ENCODE measurements around the gene MVK.

MVK gene

GRCh38 chr12:109547286-109547685, 26.3 kb upstream of the MVK start:
- DNase-seq, result no peak

- no peak for DNase-seq
These were observed 25.3 kb upstream of the MVK start for GRCh38 chr12:109548258-109548657.

GRCh38 chr12:109549613-109550270, 23.9 kb upstream of the MVK start:
- no peak for DNase-seq

- no peak for DNase-seq
These were observed 23.3 kb upstream of the MVK start for GRCh38 chr12:109550281-109550680.

- DNase-seq, result no peak
These were observed 22.5 kb upstream of the MVK start for GRCh38 chr12:109551108-109551507.

GRCh38 chr12:109552971-109553370, 20.6 kb upstream of the MVK start:
- DNase-seq, result no peak

- no peak for DNase-seq
These were observed 20.1 kb upstream of the MVK start for GRCh38 chr12:109553483-109553882.

GRCh38 chr12:109553906-109554500, 19.6 kb upstream of the MVK start:
- no peak for DNase-seq

- DNase-seq, result no peak
These were observed 18.8 kb upstream of the MVK start for GRCh38 chr12:109554761-109555160.

- no peak for DNase-seq
These were observed 17.9 kb upstream of the MVK start for GRCh38 chr12:109555431-109556315.

GRCh38 chr12:109557200-109557599, 16.4 kb upstream of the MVK start:
- DNase-seq, result no peak

GRCh38 chr12:109557805-109558204, 15.8 kb upstream of the MVK start:
- no peak for DNase-seq

GRCh38 chr12:109558374-109559199, 15.0 kb upstream of the MVK start:
- no peak for DNase-seq

GRCh38 chr12:109559200-109559505, 14.4 kb upstream of the MVK start:
- DNase-seq, result no peak

GRCh38 chr12:109559601-109560000, 14.0 kb upstream of the MVK start:
- no peak for DNase-seq

GRCh38 chr12:109560867-109561710, 12.5 kb upstream of the MVK start:
- DNase-seq, result no peak

- DNase-seq, result no peak
These were observed 11.9 kb upstream of the MVK start for GRCh38 chr12:109561711-109562030.

- no peak for DNase-seq
These were observed 10.7 kb upstream of the MVK start for GRCh38 chr12:109562871-109563270.

- DNase-seq, result no peak
These were observed 10.0 kb upstream of the MVK start for GRCh38 chr12:109563291-109564284.

- DNase-seq, result no peak
These were observed 7.2 kb upstream of the MVK start for GRCh38 chr12:109566424-109566823.

GRCh38 chr12:109567296-109567695, 6.3 kb upstream of the MVK start:
- no peak for DNase-seq

Measured in NCI-H1092 (cell line).